PC-9 (cell line): ENCODE results near the gene ACE2.

ENCODE experiments used
- CTCF ChIP-seq: fragments of 200-600 bp; sonication (generic); conservative IDR thresholded peaks from 2 replicates; pipeline ENCODE4 v1.6.1; 2017; ENCODE audit warnings: mixed run types, antibody characterized with exemption, mild to moderate bottlenecking, moderate library complexity
- EZH2 ChIP-seq: fragments of 200-600 bp; sonication (generic); IDR thresholded peaks from 2 replicates; pipeline ENCODE4 v1.8.0; 2017; ENCODE audit warnings: antibody characterized with exemption, low read depth

DNA sequence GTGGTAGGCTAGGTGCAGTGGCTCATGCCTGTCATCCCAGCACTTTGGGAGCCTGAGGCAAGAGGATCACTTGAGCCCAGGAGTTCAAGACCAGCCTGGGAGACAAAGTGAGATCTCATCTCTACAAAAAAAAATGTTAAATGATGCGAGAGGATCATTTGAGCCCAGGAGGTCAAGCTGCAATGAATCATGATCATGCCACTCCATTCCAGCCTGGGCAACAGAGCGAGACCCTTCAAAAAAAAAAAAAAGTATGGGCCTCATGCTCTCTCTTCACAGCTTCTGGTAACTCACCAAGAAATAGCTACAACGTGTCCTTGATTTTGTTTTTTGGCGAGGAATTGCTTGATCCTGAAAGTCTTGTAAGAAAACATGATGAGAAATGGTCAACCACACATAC lies 1.3 kb downstream of the ACE2 start:
- TF ChIP-seq CTCF (no peak), EZH2 (no peak)
